ENCODE measurements around the gene DHPS.
"Not testable (repeated sequence)": the region's sequence is repeated elsewhere in the genome, so short reads cannot be mapped to it uniquely, and the experiment has no call there.

DHPS gene

DNA sequence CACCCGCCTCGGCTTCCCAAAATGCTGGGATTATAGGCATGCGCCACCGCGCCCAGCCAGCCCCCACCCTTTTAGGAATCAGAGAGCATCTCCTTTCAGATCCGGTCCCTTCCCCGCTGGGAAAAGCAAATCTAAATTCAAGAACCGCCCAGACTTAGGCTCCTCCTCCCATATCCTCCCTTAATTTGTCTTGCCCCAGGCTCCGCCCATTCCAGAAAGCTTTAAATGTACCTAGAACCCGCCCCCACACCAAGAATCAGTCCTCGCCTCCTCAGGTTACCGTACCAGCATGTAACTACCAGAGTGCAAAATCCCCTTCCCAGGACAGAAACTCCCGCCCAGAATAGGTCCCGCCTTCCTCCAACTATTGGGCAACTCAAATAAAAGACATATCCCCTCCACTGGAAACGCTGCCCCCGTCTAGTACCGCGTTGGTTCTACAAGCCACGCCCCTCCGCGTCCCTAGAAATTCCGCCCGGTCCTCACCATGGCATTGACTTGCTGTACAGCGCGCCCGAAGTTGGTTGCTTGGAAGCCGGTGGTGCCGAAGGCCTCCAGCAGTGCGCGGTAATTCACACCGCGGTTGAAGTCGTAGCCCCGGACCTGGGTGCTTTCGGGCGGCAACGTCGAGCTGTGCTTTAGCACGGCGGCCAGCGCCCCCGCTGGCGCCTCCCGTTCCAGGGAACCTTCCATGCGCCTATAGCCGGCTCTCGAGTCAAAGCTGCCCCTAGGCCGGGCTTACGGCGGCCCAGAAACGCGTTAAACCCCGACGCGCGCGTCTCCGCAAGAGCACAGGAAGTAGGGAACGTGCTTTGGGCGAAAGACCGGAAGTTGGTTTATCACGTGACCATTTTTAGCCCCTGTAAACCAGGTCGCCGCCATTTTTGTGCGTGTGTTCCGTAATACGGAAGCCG, at the start of gene DHPS:
Gene DHPS (minus strand): TSS at position 807 of the 914 bp plus-strand sequence. CDS start 114 bp downstream, at position 693.
- DNase-seq (ENCODE audit: extremely low read depth in 1 of 2, low read depth in 1 of 2), result peak; percentile 69 to 89

DNA sequence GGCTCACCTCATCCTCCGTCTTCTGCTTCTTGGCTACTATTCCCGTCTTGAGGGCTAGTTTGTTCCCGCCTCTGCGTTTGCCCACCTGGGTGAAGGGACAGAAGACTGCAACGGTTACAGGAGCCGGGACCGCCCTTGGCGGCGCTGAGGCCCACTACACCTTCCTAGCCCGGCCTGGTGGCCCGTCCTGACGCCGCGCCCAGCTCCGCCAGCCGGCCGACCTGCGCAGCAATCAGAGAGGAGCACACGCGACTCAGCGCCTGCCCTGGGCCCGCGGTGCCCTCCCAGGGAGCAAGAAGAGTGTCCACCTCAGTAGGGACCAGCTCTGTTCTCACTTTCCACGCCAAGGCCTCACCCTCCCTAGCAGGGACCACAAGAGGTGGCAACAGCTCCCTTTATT, 49.7 kb upstream of the DHPS start:
- no peak for DNase-seq (ENCODE audit: extremely low read depth in 1 of 2, low read depth in 1 of 2)

DNA sequence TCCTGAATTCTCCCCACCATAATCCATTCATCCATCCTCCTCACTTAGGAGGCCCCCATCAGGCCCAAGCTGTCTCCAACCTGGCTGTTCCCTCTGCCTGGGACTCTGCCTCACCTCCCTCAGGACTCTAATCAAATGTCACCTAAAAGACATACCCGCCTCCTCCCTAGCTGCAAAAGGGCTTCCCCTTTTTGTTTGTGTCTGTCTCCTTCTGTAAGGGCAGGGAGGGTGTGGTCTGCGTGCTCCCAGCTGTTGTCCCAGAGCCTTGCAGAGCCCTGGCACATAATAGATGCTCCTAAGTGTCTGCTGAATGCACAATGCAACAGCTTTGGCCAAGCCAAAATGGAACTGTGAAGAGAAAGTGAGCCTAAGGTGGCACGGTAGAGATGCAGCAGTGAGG, 48.4 kb upstream of the DHPS start:
- DNase-seq (ENCODE audit: extremely low read depth in 1 of 2, low read depth in 1 of 2), result no peak

DNA sequence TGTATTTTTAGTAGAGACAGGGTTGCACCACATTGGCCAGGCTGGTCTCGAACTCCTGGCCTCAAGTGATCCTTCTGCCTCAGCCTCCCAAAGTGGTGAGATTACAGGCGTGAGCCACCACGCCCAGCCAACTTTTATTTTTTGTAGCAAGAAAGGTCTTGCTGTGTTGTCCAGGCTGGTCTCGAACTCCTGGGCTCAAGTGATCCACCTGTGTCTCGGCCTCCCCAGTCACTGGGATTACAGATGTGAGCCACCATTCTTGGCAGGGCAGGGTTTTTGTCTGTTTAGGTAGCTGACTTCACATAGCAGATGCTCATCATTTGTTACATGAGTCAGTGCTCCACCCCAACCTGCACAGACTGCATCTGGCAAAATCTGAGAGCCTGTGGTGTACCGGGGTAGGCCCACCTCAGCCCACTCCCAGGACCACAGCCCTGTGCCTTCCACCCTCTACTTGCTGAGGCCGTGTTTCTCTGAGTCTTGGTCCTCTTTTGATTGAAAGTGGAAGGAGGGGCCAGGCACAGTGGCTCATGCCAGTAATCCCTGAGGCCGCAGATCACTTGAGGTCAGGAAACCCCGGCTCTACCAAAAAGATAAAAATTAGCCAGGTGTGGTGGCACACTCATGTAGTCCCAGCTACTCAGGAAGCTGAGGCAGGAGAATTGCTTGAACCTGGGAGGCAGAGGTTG, 46.2 kb upstream of the DHPS start:
- DNase-seq (ENCODE audit: extremely low read depth in 1 of 2, low read depth in 1 of 2), result no peak

GRCh38 chr19:12726988-12727316, 45.3 kb upstream of the DHPS start:
- no peak for DNase-seq (ENCODE audit: extremely low read depth in 1 of 2, low read depth in 1 of 2)

DNA sequence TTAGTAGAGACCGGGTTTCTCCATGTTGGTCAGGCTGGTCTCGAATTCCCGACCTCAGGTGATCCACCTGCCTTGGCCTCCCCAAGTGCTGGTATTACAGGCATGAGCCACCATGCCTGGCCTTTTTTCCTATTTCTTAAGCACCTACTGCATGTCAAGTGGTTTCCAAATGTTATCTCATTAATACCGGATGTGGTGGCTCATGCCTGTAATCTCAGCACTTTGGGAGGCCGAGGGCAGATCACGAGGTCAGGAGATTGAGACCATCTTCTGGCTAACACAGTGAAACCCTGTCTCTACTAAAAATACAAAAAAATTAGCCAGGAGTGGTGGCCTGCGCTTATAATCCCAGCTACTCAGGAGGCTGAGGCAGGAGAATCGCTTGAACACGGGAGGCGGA, 43.9 kb upstream of the DHPS start:
- not testable (repeated sequence) for DNase-seq (ENCODE audit: extremely low read depth in 1 of 2, low read depth in 1 of 2)

- peak; percentile 52 to 72 for DNase-seq (ENCODE audit: extremely low read depth in 1 of 2, low read depth in 1 of 2)
Measured at GRCh38 chr19:12723641-12724426, 42.2 kb upstream of the DHPS start, which contains the start of gene TNPO2. Gene TNPO2, minus strand, starts transcription at chr19:12723932. Its CDS starts 2,955 bp downstream, at chr19:12720977.

GRCh38 chr19:12723381-12723640, 41.6 kb upstream of the DHPS start:
- no peak for DNase-seq (ENCODE audit: extremely low read depth in 1 of 2, low read depth in 1 of 2)

GRCh38 chr19:12722566-12723380, 41.1 kb upstream of the DHPS start:
- peak; percentile 78 to 95 for DNase-seq (ENCODE audit: extremely low read depth in 1 of 2, low read depth in 1 of 2)

DNA sequence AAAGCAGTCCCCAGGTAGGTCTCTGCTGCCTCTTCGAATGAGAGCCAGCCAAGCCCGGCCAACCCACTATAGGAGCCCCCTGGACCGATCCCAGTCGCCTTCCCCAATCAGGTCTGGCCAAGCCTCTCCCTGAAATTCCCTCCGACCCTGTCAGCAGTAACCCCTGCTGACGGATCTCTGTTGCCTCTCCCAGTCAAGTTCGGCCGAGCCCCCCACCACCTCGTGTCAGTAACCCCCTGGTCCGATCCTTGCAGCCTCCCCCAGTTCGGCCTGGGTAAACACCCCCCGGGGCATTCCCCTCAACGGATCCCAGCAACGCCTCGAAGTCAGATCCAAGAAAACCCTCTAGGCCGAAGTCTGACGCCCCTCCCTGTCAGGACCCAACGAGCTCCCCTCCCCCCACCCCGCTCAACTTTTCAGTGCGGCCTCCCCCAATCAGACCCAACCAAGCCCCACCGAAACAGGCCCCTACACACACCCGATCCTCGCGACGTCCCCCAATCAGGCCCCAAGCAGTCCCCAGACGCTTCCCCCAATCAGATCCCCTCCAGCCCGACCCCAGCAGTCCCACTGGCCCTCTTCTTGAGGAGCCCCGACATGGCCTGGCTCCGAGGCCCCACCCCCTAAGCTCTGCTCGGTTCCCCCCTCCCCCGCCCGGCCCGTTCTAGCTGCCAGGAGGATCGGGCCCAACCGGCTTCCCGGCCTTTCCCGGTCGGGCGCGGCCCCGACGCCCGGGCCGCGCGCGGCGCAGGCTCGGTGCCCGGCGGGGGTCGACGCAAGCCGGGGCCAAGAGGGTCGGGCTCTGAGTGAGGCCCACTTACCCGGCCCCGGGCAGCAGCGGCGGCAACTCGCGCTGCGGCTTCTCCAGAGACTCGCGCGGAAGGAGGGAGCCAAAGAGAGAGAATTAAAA, 40.2 kb upstream of the DHPS start:
- DNase-seq (ENCODE audit: extremely low read depth in 1 of 2, low read depth in 1 of 2), result peak in 1 of 2 donors; percentile 50

- no peak for DNase-seq (ENCODE audit: extremely low read depth in 1 of 2, low read depth in 1 of 2)
Measured at GRCh38 chr19:12720851-12721655, 39.4 kb upstream of the DHPS start.

DNA sequence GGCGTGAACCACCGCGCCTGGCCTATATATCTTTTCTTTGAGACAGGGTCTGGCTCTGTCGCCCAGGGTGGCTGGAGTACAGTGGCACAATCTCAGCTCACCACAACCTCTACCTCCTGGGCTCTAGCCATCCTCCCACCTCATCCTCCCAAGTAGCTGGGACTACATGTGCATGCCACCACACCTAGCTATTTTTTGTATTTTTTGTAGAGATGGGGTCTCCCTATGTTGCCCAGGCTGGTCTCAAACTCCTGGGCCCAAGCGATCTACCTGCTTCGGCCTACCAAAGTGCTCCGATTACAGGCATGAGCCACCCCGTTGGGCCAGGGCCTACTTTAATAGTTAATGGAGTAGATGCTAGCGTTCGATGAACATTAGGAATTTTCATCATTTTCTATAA, 38.6 kb upstream of the DHPS start:
- DNase-seq (ENCODE audit: extremely low read depth in 1 of 2, low read depth in 1 of 2), result no peak

GRCh38 chr19:12715929-12716328, 34.2 kb upstream of the DHPS start:
- DNase-seq (ENCODE audit: extremely low read depth in 1 of 2, low read depth in 1 of 2), result no peak

- DNase-seq (ENCODE audit: extremely low read depth in 1 of 2, low read depth in 1 of 2), result no peak
Measured at GRCh38 chr19:12715102-12715501, 33.4 kb upstream of the DHPS start.

- DNase-seq (ENCODE audit: extremely low read depth in 1 of 2, low read depth in 1 of 2), result not testable (repeated sequence)
Measured at GRCh38 chr19:12713304-12713703, 31.6 kb upstream of the DHPS start.

- not testable (repeated sequence) for DNase-seq (ENCODE audit: extremely low read depth in 1 of 2, low read depth in 1 of 2)
Measured at GRCh38 chr19:12712077-12712476, 30.4 kb upstream of the DHPS start.

DNA sequence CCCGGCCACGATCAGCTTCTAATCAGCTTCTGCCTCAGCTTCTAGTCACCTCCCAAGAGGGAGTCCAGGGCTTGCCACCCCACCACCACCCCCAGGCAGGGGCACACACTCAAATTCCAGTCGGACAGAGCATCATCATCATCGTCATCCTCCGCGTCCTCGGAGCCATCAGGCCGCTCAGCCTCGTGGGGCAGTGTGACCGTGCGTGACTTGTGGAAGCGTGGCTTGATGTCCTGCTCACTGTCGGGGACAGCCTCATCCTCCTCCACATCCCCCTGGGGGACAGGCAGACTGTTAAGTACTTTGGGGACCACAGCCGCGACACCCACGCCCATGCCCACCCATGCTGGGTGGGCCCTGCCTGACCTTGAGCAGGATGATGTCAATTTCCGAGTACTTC, 29.5 kb upstream of the DHPS start:
- DNase-seq (ENCODE audit: extremely low read depth in 1 of 2, low read depth in 1 of 2), result no peak

DNA sequence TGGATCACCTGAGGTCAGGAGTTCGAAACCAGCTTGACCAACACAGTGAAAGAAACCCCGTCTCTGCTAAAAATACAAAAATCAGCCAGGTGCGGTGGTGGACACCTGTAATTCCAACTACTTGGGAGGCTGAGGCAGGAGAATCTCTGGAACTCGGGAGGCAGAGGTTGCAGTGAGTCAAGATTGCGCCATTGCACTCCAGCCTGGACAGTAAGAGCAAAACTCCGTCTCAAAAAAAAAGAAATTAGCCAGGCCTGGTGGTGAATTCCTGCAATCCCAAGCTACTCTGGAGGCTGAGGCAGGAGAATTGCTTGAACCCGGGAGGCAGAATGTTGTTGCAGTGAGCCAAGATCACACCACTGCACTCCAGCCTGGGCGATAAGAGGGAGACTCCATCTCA, 27.0 kb upstream of the DHPS start:
- DNase-seq (ENCODE audit: extremely low read depth in 1 of 2, low read depth in 1 of 2), result no peak

- DNase-seq (ENCODE audit: extremely low read depth in 1 of 2, low read depth in 1 of 2), result no peak
Measured at GRCh38 chr19:12706332-12706718, 24.6 kb upstream of the DHPS start.

Measured in stimulated activated CD8-positive, alpha-beta memory T cell treated with anti-CD3 and anti-CD28 coated beads, Interleukin-7, amount 100 ng/mL, for 48 hours (primary cell).